GM10847 (cell line): ENCODE data around the gene SCGB3A2.

Source experiments
- POLR2A ChIP-seq: IDR thresholded peaks from 2 replicates; pipeline ENCODE4 v1.6.1; 2011; ENCODE audit not compliant: insufficient read length; ENCODE audit errors: extremely low read depth

SCGB3A2 gene

DNA sequence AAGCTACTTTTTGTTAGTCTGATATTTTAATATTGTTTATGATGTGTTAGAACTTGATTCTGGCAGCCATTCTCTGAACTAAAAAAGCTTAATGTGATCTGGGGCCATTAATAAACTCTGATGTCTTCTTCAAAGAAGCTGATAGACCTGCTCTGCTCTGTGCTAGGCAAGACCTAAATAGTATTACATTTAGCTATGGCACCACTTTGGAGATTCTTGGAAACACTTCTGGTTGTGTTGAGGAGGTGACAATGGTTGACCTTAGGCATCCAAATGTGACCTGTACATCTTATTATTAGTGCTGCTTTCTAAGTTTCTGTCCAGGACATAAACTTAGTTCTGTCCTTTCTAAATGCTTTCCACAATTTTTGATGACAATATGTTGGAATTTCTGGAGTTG is 21.7 kb upstream of the SCGB3A2 start:
- TF ChIP-seq POLR2A, result no peak

DNA sequence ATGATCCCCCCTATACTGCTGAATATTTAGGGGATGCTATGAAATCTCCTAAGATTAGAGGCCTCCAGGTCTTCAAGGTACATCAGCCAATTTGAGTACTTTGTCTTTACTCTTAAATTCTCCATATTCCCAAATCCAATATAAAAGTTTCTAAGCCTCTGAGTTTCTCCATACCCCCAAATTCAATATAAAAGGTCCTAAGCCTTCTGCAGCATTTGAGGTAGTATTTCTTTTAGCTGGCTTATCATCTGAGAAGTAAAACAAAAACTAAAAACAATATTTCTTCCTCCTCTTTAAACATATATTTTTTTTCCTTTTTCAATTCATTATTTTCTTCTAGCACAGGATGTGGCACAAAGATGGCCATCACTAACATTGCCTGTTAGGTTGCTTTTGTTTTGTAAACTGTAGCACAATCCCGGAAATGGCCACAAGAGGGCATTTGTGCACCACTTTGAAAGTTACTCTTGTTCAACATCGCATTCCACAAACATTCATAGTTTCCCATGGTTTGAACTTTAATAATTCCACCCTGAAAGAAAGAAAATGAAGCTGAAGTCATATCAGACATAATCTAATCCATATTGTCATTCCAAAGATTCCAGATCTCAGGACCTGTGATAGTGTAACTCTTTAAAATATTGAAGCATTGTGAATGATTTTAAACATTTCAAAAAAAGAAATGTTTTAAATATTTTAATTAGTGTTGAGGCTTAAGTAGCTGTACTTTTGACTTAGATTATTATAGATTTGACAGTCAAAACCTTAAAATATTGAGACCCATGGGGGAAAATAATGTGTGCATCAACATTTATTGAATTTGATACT is 21.0 kb upstream of the SCGB3A2 start:
- no peak for TF ChIP-seq POLR2A

DNA sequence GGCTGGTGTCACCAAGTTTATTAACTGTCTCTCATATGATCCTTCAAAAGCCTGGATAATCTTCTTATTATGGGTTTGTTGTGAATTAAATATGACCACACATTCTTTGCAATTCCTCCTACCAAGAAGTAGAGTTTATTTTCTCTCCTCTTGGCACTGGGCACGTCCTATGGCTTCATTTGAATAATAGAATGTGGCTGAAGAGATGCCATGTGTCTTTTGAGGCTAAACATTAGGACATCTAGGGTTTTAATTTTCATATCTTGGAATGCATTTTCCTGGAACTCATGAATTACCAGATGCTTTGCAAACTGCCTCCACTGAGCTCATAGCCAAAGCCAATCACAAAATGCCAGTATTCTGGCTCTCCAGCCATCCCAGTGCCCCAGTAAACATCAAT is 19.9 kb upstream of the SCGB3A2 start:
- TF ChIP-seq POLR2A, result no peak

DNA sequence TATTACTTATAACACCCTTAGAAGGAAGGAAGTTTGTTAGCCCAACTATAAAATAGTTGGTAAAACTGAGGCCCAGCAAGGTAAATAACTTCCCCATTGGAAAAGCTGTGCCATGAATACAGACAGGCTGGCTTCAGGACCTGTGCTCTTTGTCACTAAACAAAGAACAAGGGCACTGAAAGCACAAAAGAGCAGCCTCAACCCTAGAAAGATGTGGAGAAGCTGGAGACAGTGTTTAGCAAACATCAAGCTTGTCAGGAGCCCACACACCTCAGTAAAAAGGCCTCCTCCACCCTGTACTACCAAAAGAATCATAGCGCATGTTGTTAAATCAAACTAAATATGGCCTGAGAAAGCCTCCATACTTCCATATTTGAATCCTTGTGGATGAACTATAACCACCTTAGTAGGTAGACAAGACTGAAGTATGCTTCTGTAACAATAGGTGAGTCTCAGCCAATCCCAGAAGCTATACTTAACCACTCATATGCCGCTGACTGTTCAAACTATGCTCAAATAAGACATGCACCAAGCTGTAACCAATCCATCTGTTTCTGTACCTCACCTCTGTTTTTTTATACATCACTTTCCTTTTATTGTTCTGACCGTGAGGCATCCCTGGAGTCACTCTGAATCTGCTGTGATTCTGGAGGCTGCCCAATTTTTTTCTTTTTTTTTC is 18.4 kb upstream of the SCGB3A2 start:
- TF ChIP-seq POLR2A, result no peak

- TF ChIP-seq POLR2A, result no peak
These were observed 17.9 kb upstream of the SCGB3A2 start for GRCh38 chr5:147860641-147861025.

DNA sequence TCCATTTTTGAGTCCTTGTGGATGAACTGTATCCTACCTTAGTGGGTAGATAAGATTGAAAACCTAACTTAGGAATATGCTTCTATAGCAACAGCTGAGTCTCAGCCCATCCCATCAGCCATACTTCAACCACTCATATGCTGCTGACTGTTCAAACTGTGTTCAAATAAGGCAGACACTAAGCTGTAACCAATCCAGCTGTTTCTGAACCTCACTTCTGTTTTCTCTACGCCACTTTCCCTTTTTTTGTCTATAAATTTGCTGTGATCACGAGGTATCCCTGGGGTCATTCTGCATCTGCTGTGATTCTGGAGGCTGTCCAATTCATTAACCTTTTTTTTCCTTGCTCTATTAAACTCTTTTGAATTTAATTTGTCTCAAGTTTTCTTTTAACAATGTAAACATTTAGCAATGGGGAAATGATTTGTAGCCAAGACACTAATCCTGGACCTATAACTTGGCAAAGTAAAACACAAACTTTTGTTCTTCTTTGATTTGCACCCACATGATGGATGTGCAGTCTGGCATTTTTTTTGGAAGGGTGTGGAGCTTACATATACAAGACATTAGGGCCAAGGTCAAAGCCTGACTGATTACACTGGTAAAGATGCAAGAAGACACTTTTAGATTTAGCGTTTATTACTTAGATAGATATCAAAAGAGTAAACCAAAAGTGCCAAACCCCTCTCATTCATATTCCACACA is 14.9 kb upstream of the SCGB3A2 start:
- TF ChIP-seq POLR2A, result no peak

GRCh38 chr5:147869112-147869511 is 9.4 kb upstream of the SCGB3A2 start:
- TF ChIP-seq POLR2A, result no peak

DNA sequence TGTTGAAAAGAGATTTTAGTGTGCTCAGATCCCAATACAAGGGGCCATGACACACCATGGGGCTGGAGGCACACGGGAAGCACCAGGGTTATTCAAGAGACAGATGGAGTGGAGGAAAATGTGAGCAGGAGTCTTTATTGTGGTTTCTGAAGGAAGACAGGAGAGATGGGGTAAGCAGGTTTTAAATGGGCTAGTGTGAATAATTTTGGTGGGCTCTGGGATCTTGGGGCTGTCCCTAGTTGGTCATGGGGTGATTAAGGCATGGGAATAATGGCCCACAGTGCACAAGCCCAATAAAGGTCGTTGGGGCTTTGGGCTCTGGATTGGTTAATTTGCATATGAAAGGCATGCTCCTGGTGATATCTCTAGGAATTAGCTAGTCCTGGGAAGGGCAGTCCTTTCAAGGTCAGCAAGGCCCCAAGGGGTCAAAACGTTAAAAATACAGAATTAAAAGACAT is 3.6 kb upstream of the SCGB3A2 start:
- TF ChIP-seq POLR2A, result no peak

GRCh38 chr5:147876141-147876540 is 2.4 kb upstream of the SCGB3A2 start:
- TF ChIP-seq POLR2A, result no peak

DNA sequence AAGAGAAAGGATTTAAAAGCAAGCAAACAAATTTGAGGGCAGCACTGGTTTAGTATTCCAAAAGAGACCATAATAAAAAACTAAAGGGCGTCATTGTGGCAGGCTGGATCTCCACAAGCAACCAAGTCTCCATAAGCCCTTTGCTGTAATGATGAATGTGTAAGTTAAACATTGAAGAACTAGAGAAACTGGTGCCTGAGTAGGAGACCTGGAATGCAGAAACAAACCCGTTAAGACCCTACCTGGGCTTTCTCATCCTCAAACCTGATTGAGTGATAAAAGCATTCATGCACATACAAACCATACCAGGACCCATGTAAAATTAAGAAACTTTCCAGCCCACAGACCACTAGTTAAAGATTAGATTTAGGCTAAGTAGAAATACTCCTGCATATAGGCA is 1.9 kb upstream of the SCGB3A2 start:
- no peak for TF ChIP-seq POLR2A

DNA sequence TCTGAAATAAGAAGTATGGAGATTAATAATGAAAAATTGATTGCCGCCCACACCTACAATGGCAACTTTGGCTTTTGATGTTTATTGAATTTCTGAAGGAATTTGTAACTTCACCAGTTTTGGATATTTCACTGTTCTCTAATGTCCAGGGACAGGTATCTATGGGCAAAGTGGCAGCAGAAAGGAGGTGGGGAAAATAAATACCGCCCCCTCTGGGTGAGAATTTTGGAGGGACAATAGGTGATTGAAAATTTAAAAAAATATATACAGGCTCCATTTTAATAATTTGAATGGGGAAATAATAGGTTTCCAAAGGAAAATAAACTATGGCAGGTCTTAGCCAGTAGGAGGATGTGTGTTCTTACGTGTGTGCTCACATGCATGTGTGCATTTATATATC is 1.3 kb downstream of the SCGB3A2 start:
- TF ChIP-seq POLR2A, result no peak

DNA sequence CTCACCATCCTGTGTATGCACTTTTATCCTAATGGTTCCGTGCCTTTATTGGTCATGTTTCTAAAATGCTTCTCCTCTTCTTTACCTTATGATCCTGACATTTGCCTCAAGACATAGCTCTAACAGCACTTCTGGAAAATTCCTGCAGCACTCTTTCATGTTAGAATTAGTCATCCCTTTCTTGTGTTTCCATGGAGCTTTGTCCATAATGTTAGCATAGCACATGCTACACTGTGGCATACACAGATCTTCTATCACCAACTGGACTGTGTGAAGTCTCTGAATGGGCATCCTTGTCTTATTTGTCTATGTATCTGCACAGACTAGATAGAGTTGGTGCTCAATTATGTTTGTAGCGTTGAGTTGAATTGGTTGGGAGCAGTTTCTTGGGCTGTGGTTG is 2.0 kb downstream of the SCGB3A2 start:
- TF ChIP-seq POLR2A, result no peak

DNA sequence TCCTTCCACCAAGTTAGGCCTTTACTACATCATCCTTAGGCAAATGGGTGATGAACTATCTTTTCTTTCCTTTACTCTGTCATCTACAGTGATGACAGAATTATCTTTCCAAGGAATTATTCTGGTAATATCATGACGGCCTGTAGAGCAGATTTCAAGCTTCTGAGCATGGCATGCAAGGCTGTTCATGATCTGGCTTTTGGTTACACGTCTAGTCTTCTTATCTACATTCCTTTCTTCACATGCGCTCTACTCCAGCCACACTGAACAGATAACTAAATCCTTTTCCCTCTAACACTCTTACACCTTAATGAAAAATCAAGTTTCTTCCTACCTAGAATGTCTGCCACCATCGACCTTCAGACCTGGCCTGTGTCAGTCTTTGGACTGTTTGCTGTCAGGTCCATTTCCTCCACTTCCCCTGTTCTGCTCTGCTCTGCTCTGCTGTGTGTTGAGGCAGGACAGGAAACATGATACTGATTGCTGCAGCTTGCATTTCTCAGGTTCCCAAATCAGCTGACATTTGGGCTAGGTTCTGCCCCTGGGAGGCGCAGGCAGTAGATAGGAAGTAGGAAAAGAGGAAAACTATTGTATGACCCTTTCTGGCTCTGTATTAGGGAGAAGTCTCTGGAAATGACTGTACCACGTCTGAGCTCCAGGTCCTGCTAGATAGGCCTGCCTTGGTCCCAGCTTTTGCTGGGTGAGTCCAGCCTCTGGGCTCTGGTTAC is 4.2 kb downstream of the SCGB3A2 start:
- no peak for TF ChIP-seq POLR2A

DNA sequence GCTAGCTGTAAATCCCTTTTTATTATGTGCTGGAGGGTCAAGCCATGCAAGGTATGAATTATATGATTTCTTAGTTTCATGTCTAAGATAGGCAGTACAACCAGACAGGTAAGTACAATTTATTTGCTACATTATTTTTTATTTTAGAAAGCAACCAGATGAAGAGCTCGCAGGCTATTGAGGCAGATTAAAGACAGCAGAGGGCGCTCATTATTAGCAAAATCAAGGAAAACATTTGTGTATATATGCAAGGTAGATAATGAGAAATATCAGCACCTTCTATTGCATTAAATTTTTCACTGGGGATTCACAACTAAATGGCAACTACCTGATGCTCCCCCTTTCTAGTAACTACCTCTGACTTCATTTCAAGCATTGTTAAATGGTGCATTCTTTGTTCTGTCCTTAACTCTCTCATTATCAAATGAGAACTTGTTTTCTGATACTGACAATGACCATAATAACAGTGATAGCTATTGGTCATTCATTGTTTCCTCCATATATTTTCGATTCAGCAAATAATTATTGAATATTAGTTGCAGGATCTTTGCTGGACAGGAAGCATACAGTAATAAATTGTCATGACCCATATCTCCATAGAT is 8.6 kb downstream of the SCGB3A2 start:
- no peak for TF ChIP-seq POLR2A

DNA sequence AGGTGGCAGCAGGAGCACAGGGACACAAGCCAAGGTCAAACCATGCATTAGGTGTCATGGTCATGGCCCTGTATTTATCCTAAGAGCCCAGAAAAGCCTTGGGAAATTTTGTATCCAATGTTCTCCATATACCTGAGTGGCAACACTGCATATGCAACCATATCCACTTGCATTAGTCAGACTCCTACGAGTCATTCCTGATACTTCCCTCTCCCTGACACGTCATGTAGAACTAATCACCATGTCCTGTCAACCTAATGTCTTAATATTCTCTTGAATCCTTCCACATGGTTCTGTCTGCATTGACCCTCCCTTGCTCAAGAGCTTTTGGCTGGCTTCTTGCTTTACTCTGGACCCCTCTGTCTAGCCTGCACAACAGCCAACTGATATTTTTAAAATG is 9.4 kb downstream of the SCGB3A2 start:
- no peak for TF ChIP-seq POLR2A
